IPS-15b (cell line): ENCODE measurements around the gene TNFRSF18.
"Not testable (repeated sequence)": the region's sequence is repeated elsewhere in the genome, so short reads cannot be mapped to it uniquely, and the experiment has no call there.

Experiments
- H3K27me3 ChIP-seq: one replicate; pipeline ENCODE4 v1.6.1; 2013; ENCODE audit warnings: low read length; ENCODE audit not compliant: control insufficient read depth, insufficient read depth
- H3K36me3 ChIP-seq: one replicate; pipeline ENCODE4 v1.6.1; 2013; ENCODE audit warnings: low read length; ENCODE audit not compliant: control insufficient read depth, insufficient read depth
- H3K4me1 ChIP-seq: one replicate; pipeline ENCODE4 v1.6.1; 2013; ENCODE audit warnings: mild to moderate bottlenecking, low read length; ENCODE audit not compliant: control insufficient read depth, insufficient read depth
- H3K4me3 ChIP-seq: one replicate; pipeline ENCODE4 v1.5.1; 2013; ENCODE audit warnings: low read depth, low read length
- H3K9ac ChIP-seq: one replicate; pipeline ENCODE4 v1.6.1; 2013; ENCODE audit warnings: low read depth, mild to moderate bottlenecking, low read length
- H3K9me3 ChIP-seq: one replicate; pipeline ENCODE4 v1.6.1; 2013; ENCODE audit warnings: mild to moderate bottlenecking, low read length; ENCODE audit not compliant: control insufficient read depth, insufficient read depth

TNFRSF18 gene, protein sequence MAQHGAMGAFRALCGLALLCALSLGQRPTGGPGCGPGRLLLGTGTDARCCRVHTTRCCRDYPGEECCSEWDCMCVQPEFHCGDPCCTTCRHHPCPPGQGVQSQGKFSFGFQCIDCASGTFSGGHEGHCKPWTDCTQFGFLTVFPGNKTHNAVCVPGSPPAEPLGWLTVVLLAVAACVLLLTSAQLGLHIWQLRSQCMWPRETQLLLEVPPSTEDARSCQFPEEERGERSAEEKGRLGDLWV

DNA sequence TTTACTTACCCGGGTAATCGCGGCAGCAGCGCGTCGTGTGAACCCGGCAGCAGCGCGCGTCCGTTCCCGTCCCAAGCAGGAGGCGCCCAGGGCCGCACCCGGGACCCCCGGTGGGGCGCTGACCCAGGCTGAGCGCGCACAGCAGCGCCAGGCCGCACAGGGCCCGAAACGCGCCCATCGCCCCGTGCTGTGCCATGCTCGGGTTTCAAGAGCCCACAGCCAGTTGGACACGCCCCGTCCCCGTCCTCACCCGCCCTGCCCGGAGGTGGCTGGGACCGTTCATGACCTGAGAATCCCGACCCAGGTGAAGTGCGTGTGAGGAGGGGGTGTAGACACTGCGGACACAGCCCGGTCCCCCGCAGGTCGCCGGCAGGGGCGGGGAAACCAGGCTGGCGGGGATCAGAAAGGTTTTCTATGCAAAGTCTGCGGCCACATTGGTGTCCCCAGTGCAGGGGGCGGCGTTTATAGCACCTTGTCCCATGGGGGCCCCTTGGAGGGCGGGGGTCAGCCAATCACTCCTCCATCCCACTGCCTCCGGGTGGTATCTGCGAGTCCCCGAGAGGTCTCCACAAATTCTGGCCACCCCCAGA is at the start of gene TNFRSF18:
TNFRSF18 (minus strand) TSS at position 217 of the 590 bp plus-strand sequence; CDS start at position 196, 21 bp downstream.
- peaks cover 5% of the 10 kb centered on the region for H3K27me3 ChIP-seq
- H3K9ac ChIP-seq = no peak within 1 kb of the TSS
- no peaks in the 10 kb centered on the region for H3K36me3 ChIP-seq
- no peaks in the 10 kb centered on the region for H3K4me1 ChIP-seq
- H3K9me3 ChIP-seq = no peaks in the 10 kb centered on the region
- peak within 1 kb of the TSS; percentile 22 for H3K4me3 ChIP-seq

GRCh38 chr1:1255611-1256010 is 49.2 kb upstream of the TNFRSF18 start:
- Histone ChIP-seq H3K36me3 (peaks cover 50% of the 10 kb centered on the region), H3K9me3 (no peaks in the 10 kb centered on the region), H3K9ac (no peak overlapping the region), H3K4me1 (peaks cover 6% of the 10 kb centered on the region), H3K4me3 (no peak overlapping the region), H3K27me3 (no peaks in the 10 kb centered on the region)

DNA sequence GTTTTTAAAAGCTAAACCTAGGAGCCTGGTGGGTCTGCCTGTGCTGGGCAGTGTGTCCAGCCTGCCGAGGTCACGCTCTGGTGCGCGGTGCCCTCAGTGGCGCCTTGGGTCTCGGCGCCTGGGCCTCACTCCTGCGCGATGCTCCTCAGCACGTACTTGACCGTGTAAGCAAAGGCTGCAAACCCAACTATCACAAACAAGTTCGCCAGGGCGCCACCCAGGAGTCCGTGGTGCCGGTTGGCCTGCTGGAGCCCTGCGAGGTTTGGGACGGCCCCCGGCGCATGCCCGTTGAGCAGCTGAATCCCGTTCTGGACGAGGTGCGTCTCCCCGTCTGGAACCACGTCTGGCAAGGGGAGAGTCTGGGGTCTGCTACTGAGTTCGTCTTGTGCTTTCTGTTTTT is 48.7 kb upstream of the TNFRSF18 start:
- H3K9ac ChIP-seq = no peak overlapping the region
- peaks cover 6% of the 10 kb centered on the region for H3K4me1 ChIP-seq
- H3K36me3 ChIP-seq = peaks cover 44% of the 10 kb centered on the region
- no peak overlapping the region for H3K4me3 ChIP-seq
- no peaks in the 10 kb centered on the region for H3K9me3 ChIP-seq
- H3K27me3 ChIP-seq = no peaks in the 10 kb centered on the region

DNA sequence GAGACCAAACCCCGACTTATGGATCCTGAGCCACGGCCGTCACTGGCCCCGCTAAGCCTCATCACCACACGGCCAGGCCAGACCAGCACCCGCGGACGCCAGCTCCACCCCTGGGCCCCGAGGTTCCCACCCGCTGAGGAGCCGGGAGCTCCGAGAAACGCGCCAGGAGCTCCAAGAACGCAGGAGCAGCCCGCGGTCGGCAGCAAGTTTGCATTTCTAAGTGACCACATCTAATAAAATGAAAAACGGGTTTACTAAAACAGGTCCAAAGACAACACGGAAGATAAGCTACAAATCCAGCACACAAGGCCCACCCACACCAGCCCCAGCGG is 48.2 kb upstream of the TNFRSF18 start:
- peaks cover 6% of the 10 kb centered on the region for H3K4me1 ChIP-seq
- H3K27me3 ChIP-seq = no peaks in the 10 kb centered on the region
- peaks cover 40% of the 10 kb centered on the region for H3K36me3 ChIP-seq
- H3K4me3 ChIP-seq = no peak overlapping the region
- no peaks in the 10 kb centered on the region for H3K9me3 ChIP-seq
- H3K9ac ChIP-seq = no peak overlapping the region

GRCh38 chr1:1253972-1254666 is 47.7 kb upstream of the TNFRSF18 start:
- H3K27me3 ChIP-seq = no peaks in the 10 kb centered on the region
- no peaks in the 10 kb centered on the region for H3K9me3 ChIP-seq
- peaks cover 6% of the 10 kb centered on the region for H3K4me1 ChIP-seq
- no peak overlapping the region for H3K9ac ChIP-seq
- H3K4me3 ChIP-seq = no peak overlapping the region
- H3K36me3 ChIP-seq = peaks cover 37% of the 10 kb centered on the region

- no peaks in the 10 kb centered on the region for H3K9me3 ChIP-seq
- no peak overlapping the region for H3K9ac ChIP-seq
- H3K27me3 ChIP-seq = no peaks in the 10 kb centered on the region
- H3K4me3 ChIP-seq = no peak overlapping the region
- H3K4me1 ChIP-seq = peaks cover 2% of the 10 kb centered on the region
- H3K36me3 ChIP-seq = peaks cover 33% of the 10 kb centered on the region
These were observed 46.9 kb upstream of the TNFRSF18 start for GRCh38 chr1:1253314-1253713.

- Histone ChIP-seq H3K36me3 (peaks cover 24% of the 10 kb centered on the region), H3K4me1 (no peaks in the 10 kb centered on the region), H3K27me3 (no peaks in the 10 kb centered on the region), H3K9ac (no peak overlapping the region), H3K9me3 (no peaks in the 10 kb centered on the region), H3K4me3 (no peak overlapping the region)
These were observed 44.4 kb upstream of the TNFRSF18 start for GRCh38 chr1:1250786-1251284.

DNA sequence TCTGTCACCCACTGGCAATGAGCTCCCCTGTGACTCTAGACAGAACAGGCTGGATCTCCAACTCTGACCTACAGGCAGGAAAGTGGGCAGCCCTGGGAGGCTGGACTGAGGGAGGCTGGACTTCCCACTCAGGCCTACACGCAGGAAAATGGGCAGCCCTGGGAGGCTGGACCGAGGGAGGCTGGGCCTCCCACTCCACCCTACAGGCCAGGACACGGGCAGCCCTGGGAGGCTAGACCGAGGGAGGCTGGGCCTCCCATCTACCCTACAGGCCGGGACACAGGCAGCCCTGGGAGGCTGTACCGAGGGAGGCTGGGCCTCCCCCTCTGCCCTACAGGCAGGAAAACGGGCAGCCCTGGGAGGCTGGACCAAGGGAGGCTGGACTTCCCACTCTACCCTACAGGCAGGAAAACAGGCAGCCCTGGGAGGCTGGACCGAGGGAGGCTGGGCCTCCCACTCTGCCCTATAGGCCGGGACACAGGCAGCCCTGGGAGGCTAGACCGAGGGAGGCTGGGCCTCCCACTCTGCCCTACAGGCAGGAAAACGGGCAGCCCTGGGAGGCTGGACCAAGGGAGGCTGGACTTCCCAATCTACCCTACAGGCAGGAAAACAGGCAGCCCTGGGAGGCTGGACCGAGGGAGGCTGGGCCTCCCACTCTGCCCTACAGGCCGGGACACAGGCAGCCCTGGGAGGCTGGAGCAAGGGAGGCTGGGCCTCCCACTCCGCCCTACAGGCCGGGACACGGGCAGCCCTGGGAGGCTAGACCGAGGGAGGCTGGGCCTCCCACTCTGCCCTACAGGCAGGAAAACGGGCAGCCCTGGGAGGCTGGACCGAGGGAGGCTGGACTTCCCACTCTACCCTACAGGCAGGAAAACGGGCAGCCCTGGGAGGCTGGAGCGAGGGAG is 41.9 kb upstream of the TNFRSF18 start:
- H3K27me3 ChIP-seq, H3K4me1 ChIP-seq, H3K36me3 ChIP-seq, H3K9ac ChIP-seq, H3K4me3 ChIP-seq, H3K9me3 ChIP-seq: not testable (repeated sequence)

DNA sequence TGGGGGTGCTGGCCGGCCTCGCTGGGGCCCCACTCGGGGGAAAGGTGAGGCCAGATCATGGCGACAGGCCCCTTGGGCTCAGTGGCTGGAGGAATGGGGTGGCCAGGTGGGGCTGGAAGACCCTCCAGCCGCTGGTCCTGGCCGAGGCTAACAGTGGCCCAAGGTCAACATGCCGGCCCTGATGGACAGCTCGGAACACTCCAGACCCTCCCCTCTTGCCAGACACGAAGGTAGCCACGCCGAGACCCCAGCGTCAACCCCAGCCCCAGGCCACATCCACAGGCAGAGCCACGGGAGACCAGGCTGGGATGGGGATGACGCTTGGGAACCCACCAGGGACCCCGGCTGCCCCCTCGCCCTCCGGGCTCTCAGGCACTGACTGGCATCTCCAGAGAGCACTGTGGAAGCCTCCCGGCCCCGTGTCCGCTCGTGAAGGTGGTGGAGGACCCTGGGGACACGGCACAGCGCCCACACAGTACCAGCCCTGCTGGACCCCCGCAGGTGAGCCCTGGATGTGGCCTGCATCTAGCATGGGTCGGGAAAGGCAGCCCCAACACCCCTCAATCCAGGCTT is 41.0 kb upstream of the TNFRSF18 start:
- Histone ChIP-seq H3K4me3 (no peak overlapping the region), H3K27me3 (no peaks in the 10 kb centered on the region), H3K36me3 (peaks cover 4% of the 10 kb centered on the region), H3K9me3 (no peaks in the 10 kb centered on the region), H3K9ac (no peak overlapping the region), H3K4me1 (no peaks in the 10 kb centered on the region)

DNA sequence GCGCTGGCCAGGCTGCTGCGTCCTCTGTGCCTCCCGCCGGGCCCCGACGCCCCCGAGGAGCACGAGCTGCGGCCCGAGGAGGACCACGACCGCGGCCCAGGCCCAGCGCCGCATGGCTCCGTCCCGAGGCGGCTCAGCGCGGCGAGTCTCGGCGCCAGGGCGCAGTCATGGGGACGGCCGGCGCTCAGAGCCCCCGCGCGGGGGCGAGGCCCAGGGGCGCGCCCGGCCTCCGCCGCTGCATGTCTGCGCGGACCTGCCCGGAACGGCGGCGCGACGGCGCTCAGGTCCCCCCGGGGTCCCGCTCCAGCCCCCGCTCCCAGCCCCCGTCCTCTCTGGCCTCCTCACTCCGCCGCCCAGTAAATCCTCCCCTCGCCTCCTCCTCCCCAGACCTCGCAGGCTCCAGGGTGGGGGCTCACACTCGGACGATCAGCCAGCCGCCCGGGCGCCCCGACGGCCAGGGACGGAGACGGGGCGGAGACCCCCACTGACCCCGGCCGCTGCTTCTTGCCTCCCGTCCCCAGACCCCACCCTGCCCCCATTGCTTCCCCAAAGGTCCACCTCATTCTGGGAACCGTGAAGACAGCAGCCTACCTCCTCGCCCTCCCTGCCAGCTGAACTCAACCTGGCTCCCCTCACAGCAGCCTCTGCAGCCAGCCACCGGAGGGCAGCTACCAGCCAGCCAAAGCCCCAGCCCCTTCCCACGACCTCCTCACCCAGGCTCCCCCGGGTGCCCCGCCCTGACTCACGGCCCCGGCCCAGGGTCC is 40.4 kb upstream of the TNFRSF18 start, which contains the start of gene C1QTNF12:
C1QTNF12 (minus strand) TSS at position 146 of the 764 bp plus-strand sequence; CDS start at position 114, 32 bp downstream.
- H3K36me3 ChIP-seq = peaks cover 4% of the 10 kb centered on the region
- H3K9me3 ChIP-seq = no peaks in the 10 kb centered on the region
- no peak within 1 kb of the TSS for H3K9ac ChIP-seq
- H3K4me3 ChIP-seq = no peak within 1 kb of the TSS
- no peaks in the 10 kb centered on the region for H3K4me1 ChIP-seq
- H3K27me3 ChIP-seq = no peaks in the 10 kb centered on the region
